ENCODE results near the gene OR52M1. TPM values are rescaled to one million over a fixed set of nuclear protein-coding genes. Genes with fewer than 3 reads are reported as not detected.
"Not testable (repeated sequence)": the region's sequence is repeated elsewhere in the genome, so short reads cannot be mapped to it uniquely, and the experiment has no call there.

Gene OR52M1
- total RNA-seq, 2 experiments from 2014 or later: not detected

DNA sequence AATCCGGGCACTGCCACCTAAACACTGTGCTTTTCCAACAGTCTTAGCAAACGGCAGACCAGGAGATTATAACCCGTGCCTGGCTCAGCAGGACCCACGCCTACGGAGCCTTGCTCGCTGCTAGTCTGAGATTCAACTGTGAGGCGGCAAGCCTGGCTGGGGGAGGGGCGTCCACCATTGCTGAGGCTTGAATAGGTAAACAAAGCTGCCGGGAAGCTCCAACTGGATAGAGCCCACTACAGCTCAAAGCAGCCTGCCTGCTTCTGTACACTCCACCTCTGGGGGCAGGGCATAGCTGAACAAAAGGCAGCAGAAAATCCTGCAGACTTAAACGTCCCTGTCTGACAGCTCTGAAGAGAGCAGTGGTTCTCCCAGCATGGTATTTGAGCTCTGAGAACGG is 13.3 kb upstream of the OR52M1 start:
- H3K4me1 Mint-ChIP-seq (ENCODE audit: low read depth); H3K27ac Mint-ChIP-seq; DNase-seq; ATAC-seq; CTCF ChIA-PET; H3K36me3 Mint-ChIP-seq (ENCODE audit: low read depth); POLR2A ChIA-PET; H3K4me3 Mint-ChIP-seq; H3K9me3 Mint-ChIP-seq (ENCODE audit: insufficient read depth): not testable (repeated sequence)
- H3K27me3 Mint-ChIP-seq (ENCODE audit: low read depth): peaks cover 18% of the 10 kb centered on the region

- Mint-ChIP-seq H3K27me3 (ENCODE audit: low read depth) (peaks cover 16% of the 10 kb centered on the region), H3K9me3 (ENCODE audit: insufficient read depth) (no peaks in the 10 kb centered on the region), H3K27ac (no peak overlapping the region), H3K4me1 (ENCODE audit: low read depth) (no peaks in the 10 kb centered on the region), H3K36me3 (ENCODE audit: low read depth) (no peaks in the 10 kb centered on the region), H3K4me3 (no peak overlapping the region)
- DNase-seq (peak; percentile 61), ATAC-seq (peak; percentile 70)
- ChIA-PET POLR2A (no interaction called here), CTCF (interaction anchor here (0.6 to 9.5 kb wide), 11 partner anchors 10 to 357 kb away, joined by 3 to 109 read pairs (median 4); no protein-coding TSS in a partner anchor)
Observed at GRCh38 chr11:4539603-4540219, 5.3 kb upstream of the OR52M1 start.

DNA sequence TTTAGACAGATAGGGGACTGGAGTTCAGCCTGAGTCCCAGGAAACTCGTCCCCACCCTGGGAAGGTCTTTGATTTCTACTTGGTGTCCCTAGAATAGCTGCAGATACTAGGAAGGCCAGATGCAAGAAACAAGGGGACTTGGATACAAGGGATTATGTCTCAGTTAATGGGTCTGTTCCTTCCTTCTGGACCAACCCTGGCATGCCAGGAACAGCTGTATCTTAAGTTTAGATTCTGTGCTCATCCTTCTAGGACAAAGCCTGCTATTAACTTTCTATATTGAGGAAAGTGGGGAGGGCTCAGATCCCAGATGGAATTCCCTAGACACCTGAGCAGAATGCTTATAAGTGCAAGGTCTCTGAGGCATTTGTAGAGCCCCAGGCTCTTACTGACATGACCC is 3.9 kb upstream of the OR52M1 start:
- H3K36me3 Mint-ChIP-seq (ENCODE audit: low read depth): no peaks in the 10 kb centered on the region
- no peak overlapping the region for H3K27ac Mint-ChIP-seq
- DNase-seq (no peak), ATAC-seq (no peak)
- no peaks in the 10 kb centered on the region for H3K4me1 Mint-ChIP-seq (ENCODE audit: low read depth)
- CTCF ChIA-PET: interaction anchor here (9.5 kb wide), 1 partner anchor 354 kb away, joined by 109 read pairs; no protein-coding TSS in a partner anchor
- H3K9me3 Mint-ChIP-seq (ENCODE audit: insufficient read depth): no peaks in the 10 kb centered on the region
- H3K27me3 Mint-ChIP-seq (ENCODE audit: low read depth): peaks cover 11% of the 10 kb centered on the region
- H3K4me3 Mint-ChIP-seq: no peak overlapping the region
- POLR2A ChIA-PET: no interaction called here

- no peaks in the 10 kb centered on the region for H3K36me3 Mint-ChIP-seq (ENCODE audit: low read depth)
- H3K4me3 Mint-ChIP-seq: no peak overlapping the region
- no peak for DNase-seq
- CTCF ChIA-PET: interaction anchor here (9.5 kb wide), 1 partner anchor 357 kb away, joined by 109 read pairs; no protein-coding TSS in a partner anchor
- no peak for ATAC-seq
- H3K27ac Mint-ChIP-seq: no peak overlapping the region
- POLR2A ChIA-PET: interaction anchor here (0.6 kb wide), 1 partner anchor 434 kb away, joined by 3 read pairs; no protein-coding TSS in a partner anchor
- H3K27me3 Mint-ChIP-seq (ENCODE audit: low read depth): peaks cover 11% of the 10 kb centered on the region
- H3K4me1 Mint-ChIP-seq (ENCODE audit: low read depth): no peaks in the 10 kb centered on the region
- H3K9me3 Mint-ChIP-seq (ENCODE audit: insufficient read depth): no peaks in the 10 kb centered on the region
Observed at GRCh38 chr11:4543561-4543960, 1.4 kb upstream of the OR52M1 start.

DNA sequence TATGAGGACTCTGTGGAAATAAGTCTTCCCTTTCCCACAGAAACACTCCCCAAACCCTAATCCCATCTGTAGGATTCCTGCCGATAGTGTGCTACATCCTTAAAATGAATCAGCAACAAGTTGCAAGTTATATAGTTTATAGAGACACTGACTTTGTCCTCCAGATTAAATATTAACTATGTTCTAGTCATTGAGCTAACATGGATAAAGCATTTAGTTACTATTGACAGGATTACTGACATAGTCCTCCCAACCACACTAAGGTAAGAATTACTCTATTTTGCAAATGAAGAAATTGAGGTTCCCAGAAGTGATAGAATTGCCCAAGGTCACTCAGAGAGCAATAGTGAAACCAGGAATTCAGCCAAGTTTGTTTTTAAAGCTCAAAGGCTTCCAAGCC is 1.9 kb downstream of the OR52M1 start:
- no peak for ATAC-seq
- H3K27me3 Mint-ChIP-seq (ENCODE audit: low read depth): peaks cover 13% of the 10 kb centered on the region
- CTCF ChIA-PET: interaction anchor here (9.5 kb wide), 1 partner anchor 360 kb away, joined by 109 read pairs; no protein-coding TSS in a partner anchor

DNA sequence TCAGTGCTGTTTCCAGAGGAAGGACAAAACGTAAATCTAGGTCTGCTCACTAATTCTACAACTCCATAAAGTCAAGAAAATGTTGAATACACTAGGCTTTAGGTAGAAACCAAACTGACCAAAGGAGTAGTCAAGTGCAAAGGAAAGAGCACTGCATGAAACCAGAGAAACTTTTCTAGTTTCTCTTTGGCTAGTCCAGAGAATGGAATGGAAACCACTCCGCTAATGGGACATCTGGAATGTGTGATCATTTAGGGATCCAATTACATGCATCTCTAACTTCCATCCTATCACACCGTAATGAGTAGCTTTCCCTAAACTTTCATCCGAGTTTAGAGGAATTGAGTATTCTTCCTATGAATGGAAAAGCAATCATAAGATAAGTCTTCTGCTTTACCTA is 2.4 kb downstream of the OR52M1 start:
- H3K4me3 Mint-ChIP-seq: no peak overlapping the region
- ATAC-seq (no peak), DNase-seq (no peak)
- H3K9me3 Mint-ChIP-seq (ENCODE audit: insufficient read depth): no peaks in the 10 kb centered on the region
- H3K36me3 Mint-ChIP-seq (ENCODE audit: low read depth): no peaks in the 10 kb centered on the region
- CTCF ChIA-PET: no interaction called here
- no peaks in the 10 kb centered on the region for H3K4me1 Mint-ChIP-seq (ENCODE audit: low read depth)
- H3K27ac Mint-ChIP-seq: no peak overlapping the region
- POLR2A ChIA-PET: no interaction called here
- H3K27me3 Mint-ChIP-seq (ENCODE audit: low read depth): peaks cover 8% of the 10 kb centered on the region

More for the DNA sequence above, 1.9 kb downstream of the OR52M1 start:
- Mint-ChIP-seq H3K4me3 (no peak overlapping the region), H3K27ac (no peak overlapping the region), H3K36me3 (ENCODE audit: low read depth) (no peaks in the 10 kb centered on the region), H3K4me1 (ENCODE audit: low read depth) (no peaks in the 10 kb centered on the region), H3K9me3 (ENCODE audit: insufficient read depth) (no peaks in the 10 kb centered on the region)
- POLR2A ChIA-PET: no interaction called here
- DNase-seq: no peak

- no peaks in the 10 kb centered on the region for H3K4me1 Mint-ChIP-seq (ENCODE audit: low read depth)
- CTCF ChIA-PET: interaction anchor here (0.7 to 2.7 kb wide), 4 partner anchors 35 to 369 kb away, joined by 3 to 13 read pairs (median 4); no protein-coding TSS in a partner anchor
- no peak for ATAC-seq
- H3K36me3 Mint-ChIP-seq (ENCODE audit: low read depth): no peaks in the 10 kb centered on the region
- no peak overlapping the region for H3K4me3 Mint-ChIP-seq
- POLR2A ChIA-PET: no interaction called here
- DNase-seq: no peak
- peaks cover 8% of the 10 kb centered on the region for H3K27me3 Mint-ChIP-seq (ENCODE audit: low read depth)
- no peaks in the 10 kb centered on the region for H3K9me3 Mint-ChIP-seq (ENCODE audit: insufficient read depth)
- no peak overlapping the region for H3K27ac Mint-ChIP-seq
Observed at GRCh38 chr11:4551346-4551979, 6.5 kb downstream of the OR52M1 start.

DNA sequence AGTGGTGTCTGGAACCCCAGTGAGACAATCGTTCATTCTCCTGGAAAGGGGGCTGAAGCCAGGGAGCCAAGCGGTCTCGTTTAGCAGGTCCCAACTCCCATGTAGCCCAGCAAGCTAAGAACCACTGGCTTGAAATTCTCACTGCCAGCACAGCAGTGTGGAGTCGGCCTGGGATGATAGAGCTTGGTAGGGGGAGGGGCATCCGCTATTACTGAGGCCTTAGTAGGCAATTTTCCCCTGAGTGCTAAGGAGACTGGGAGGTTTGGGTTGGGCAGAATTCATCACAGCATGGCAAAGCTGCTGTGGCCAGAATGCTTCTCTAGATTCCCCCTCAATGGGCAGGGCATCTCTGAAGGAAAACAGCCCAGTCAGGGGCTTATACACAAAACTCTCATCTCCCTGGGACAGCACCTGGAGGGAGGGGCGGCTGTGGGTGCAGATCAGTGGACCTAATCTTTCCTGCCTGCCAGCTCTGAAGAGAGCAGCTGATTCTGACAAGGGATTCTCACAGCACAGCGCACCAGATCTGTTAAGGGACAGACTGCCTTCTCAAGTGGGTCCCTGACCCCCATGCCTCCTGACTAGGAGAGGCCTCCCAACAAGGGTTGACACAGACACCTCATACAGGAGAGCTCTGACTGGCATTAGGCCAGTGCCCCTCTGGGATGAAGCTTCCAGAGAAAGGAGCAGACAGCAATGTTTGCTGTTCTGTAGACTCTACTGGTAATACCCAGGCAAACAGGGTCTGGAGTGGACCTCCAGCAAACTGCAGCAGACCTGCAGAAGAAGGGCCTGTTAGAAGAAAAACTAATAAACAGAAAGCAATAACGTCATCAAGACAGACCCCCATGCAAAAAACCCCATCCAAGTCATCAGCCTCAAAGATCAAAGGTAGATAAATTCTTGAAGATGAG is 14.8 kb downstream of the OR52M1 start:
- POLR2A ChIA-PET: no interaction called here
- Mint-ChIP-seq H3K9me3 (ENCODE audit: insufficient read depth) (peaks cover 6% of the 10 kb centered on the region), H3K36me3 (ENCODE audit: low read depth) (no peaks in the 10 kb centered on the region), H3K4me3 (no peak overlapping the region), H3K4me1 (ENCODE audit: low read depth) (no peaks in the 10 kb centered on the region), H3K27ac (no peak overlapping the region), H3K27me3 (ENCODE audit: low read depth) (peaks cover 19% of the 10 kb centered on the region)
- ATAC-seq: no peak
- CTCF ChIA-PET: no interaction called here
- no peak for DNase-seq

DNA sequence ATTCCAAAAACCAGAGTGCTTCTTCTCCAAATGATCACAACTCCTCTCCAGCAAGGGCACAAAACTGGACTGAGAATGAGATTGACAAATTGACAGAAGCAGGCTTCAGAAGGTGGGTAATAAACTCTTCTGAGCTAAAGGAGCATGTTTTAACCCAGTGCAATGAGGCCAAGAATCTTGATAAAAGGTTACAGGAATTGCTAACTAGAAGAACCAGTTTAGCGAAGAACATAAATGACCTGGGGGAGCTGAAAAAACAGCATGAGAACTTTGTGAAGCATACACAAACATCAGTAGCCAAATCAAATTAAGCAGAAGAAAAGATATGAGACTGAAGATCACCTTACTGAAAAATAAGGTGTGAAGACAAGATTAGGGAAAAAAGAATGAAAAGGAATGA is 15.5 kb downstream of the OR52M1 start:
- CTCF ChIA-PET: no interaction called here
- no peak for DNase-seq
- Mint-ChIP-seq H3K36me3 (ENCODE audit: low read depth) (no peaks in the 10 kb centered on the region), H3K27me3 (ENCODE audit: low read depth) (peaks cover 19% of the 10 kb centered on the region), H3K4me1 (ENCODE audit: low read depth) (no peaks in the 10 kb centered on the region), H3K4me3 (no peak overlapping the region), H3K27ac (no peak overlapping the region), H3K9me3 (ENCODE audit: insufficient read depth) (peaks cover 6% of the 10 kb centered on the region)
- ATAC-seq: no peak
- POLR2A ChIA-PET: no interaction called here

DNA sequence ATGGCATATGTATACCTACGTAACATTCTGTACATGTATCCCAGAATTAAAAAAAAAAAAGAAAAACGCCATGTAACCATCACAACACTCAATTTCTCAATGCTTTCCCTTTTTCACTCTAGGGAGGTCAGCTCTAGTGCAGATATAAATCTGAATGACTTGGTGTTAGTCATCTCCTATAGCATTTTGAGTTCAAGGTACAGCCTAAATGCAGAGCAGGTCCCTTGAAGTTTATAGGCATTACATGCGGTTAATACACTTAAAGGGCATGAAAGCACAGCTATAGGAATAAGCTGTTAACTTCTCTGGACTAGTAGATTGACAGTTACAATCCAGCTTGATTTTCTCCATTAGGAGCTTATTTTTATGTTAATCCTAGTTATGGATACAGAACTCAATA is 20.4 kb downstream of the OR52M1 start:
- ATAC-seq (no peak), DNase-seq (no peak)
- Mint-ChIP-seq H3K36me3 (ENCODE audit: low read depth) (no peaks in the 10 kb centered on the region), H3K27me3 (ENCODE audit: low read depth) (peaks cover 21% of the 10 kb centered on the region), H3K4me1 (ENCODE audit: low read depth) (no peaks in the 10 kb centered on the region), H3K27ac (no peak overlapping the region), H3K9me3 (ENCODE audit: insufficient read depth) (peaks cover 6% of the 10 kb centered on the region), H3K4me3 (no peak overlapping the region)
- ChIA-PET CTCF (interaction anchor here (1.7 kb wide), 1 partner anchor 26 kb away, joined by 3 read pairs; no protein-coding TSS in a partner anchor), POLR2A (no interaction called here)

GRCh38 chr11:4569075-4569474 is 24.1 kb downstream of the OR52M1 start:
- no peaks in the 10 kb centered on the region for H3K36me3 Mint-ChIP-seq (ENCODE audit: low read depth)

GRCh38 chr11:4576880-4577279 is 31.9 kb downstream of the OR52M1 start:
- no peaks in the 10 kb centered on the region for H3K9me3 Mint-ChIP-seq (ENCODE audit: insufficient read depth)
- no peak overlapping the region for H3K27ac Mint-ChIP-seq
- H3K36me3 Mint-ChIP-seq (ENCODE audit: low read depth): no peaks in the 10 kb centered on the region
- H3K4me3 Mint-ChIP-seq: no peak overlapping the region
- DNase-seq (no peak), ATAC-seq (no peak)
- peaks cover 25% of the 10 kb centered on the region for H3K27me3 Mint-ChIP-seq (ENCODE audit: low read depth)
- ChIA-PET CTCF (interaction anchor here (1.7 kb wide), 1 partner anchor 60 kb away, joined by 4 read pairs; the partner anchor contains the start of gene OR51D1), POLR2A (no interaction called here)
- H3K4me1 Mint-ChIP-seq (ENCODE audit: low read depth): peaks cover 8% of the 10 kb centered on the region

More at GRCh38 chr11:4569075-4569474, 24.1 kb downstream of the OR52M1 start:
- ChIA-PET CTCF (no interaction called here), POLR2A (no interaction called here)
- H3K4me1 Mint-ChIP-seq (ENCODE audit: low read depth): no peaks in the 10 kb centered on the region
- no peak for DNase-seq
- ATAC-seq: no peak
- H3K4me3 Mint-ChIP-seq: no peak overlapping the region
- peaks cover 5% of the 10 kb centered on the region for H3K9me3 Mint-ChIP-seq (ENCODE audit: insufficient read depth)
- H3K27me3 Mint-ChIP-seq (ENCODE audit: low read depth): peaks cover 2% of the 10 kb centered on the region
- no peak overlapping the region for H3K27ac Mint-ChIP-seq

Data from activated CD8-positive, alpha-beta T cell treated with anti-CD3 and anti-CD28 coated beads, Interleukin-2, amount 10 ng/mL, durations not matched to agents 7 days and 5 days (primary cell).